GM13977 (cell line): ENCODE results near the gene MPLKIP.

ENCODE experiments used
- DNase-seq: peaks from one replicate; pipeline ENCODE4 v3.0.0; 2012; ENCODE audit warnings: low spot score
- CTCF ChIP-seq: IDR thresholded peaks from 2 replicates; pipeline ENCODE4 v1.5.1; 2012; ENCODE audit warnings: mild to moderate bottlenecking, control low read depth; ENCODE audit not compliant: insufficient read depth; ENCODE audit errors: extremely low read depth, missing control alignments
- in situ Hi-C: fragments of 300-500 bp; cut with MboI; formaldehyde crosslinking; loops from one replicate; pipeline ENCODE4 v1.12.0; 2022; ENCODE audit warnings: low sequenced_read_pairs, low pct_unique_long_range_greater_than_20kb, mixed read lengths, inconsistent platforms; ENCODE audit not compliant: unreplicated experiment

MPLKIP gene

DNA sequence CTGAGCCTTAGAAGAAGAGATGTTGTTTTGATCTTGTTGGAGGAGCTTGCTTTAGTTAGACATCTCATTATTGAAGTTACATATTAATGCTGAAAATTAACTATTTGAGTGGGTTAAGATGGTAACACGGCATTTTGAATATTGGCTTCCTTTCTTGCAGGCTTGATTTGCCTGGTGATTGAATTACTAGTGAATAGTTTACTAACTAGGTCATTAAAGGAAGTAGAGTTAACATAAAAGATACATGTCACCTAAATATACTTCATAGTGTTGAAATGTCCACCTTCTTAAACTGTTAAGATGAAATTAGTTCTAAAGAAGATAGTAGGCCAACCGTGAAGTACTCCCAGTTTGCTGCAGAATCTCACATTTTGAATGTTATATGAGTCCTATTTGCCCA is 18.5 kb downstream of the MPLKIP start:
- TF ChIP-seq CTCF, result no peak
- in situ Hi-C loops, result no loop called here
- DNase-seq, result no peak

- no peak for TF ChIP-seq CTCF
- DNase-seq, result no peak
- in situ Hi-C loops, result no loop called here
Observed at GRCh38 chr7:40105879-40106473, 28.4 kb downstream of the MPLKIP start.

- DNase-seq, result no peak
- TF ChIP-seq CTCF, result no peak
- in situ Hi-C loops, result no loop called here
Observed at GRCh38 chr7:40102897-40103296, 31.5 kb downstream of the MPLKIP start.

DNA sequence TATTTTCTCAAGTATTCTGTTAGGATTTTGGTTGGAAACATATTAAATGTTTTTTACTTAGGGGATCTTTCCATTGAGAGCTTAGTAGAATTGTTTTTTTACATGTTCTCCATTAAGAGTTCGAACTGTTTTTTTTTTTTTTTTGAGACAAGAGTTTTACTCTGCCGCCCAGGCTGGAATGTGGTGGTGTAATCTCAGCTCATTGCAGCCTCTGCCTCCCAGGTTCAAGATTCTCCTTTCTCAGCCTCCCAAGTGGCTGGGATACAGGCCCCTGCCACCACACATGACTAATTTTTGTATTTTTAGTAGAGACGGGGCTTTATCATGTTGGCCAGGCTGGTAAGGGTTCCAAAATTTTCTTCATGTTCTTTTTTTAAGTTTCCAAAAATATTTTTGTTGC is 33.2 kb downstream of the MPLKIP start:
- no peak for DNase-seq
- in situ Hi-C loops, result no loop called here
- TF ChIP-seq CTCF, result no peak

DNA sequence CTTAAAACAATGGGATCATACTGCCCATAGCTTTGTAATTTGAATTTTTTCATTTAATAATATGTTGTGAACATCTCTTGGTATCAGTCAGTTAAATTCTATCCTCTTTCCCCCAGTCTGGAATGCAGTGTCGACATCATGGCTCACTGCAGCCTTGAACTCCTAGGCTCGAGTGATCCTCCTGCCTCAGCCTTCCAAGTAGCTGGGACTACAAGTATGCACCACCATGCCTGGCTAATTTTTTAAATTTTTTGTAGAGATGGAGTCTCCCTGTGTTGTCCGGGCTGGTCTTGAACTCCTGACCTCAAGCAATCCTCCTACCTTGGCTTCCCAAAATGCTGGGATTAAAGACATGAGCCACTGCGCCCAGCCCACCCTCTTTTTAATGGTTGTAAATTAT is 34.6 kb downstream of the MPLKIP start:
- DNase-seq, result no peak
- in situ Hi-C loops, result no loop called here
- TF ChIP-seq CTCF, result no peak

- in situ Hi-C loops, result no loop called here
- TF ChIP-seq CTCF, result no peak
Observed at GRCh38 chr7:40098810-40099209, 35.6 kb downstream of the MPLKIP start.

GRCh38 chr7:40097728-40098127 is 36.7 kb downstream of the MPLKIP start:
- DNase-seq, result no peak
- in situ Hi-C loops, result no loop called here
- no peak for TF ChIP-seq CTCF

More at GRCh38 chr7:40098810-40099209, 35.6 kb downstream of the MPLKIP start:
- no peak for DNase-seq
